Neutrophil (primary cell): ENCODE data around the gene TMEM269.

Experiments
- H3K27ac ChIP-seq: fragments of 200-600 bp; sonication (generic); 2 replicates; pipeline ENCODE4 v1.5.1; 2016; ENCODE audit warnings: mild to moderate bottlenecking, moderate library complexity
- H3K27me3 ChIP-seq: fragments of 200-600 bp; sonication (generic); 2 replicates; pipeline ENCODE4 v1.6.0; 2016; ENCODE audit warnings: mild to moderate bottlenecking
- H3K36me3 ChIP-seq: fragments of 200-600 bp; sonication (generic); 2 replicates; pipeline ENCODE4 v1.5.1; 2017
- H3K4me1 ChIP-seq, 2 experiments: fragments of 200-600 bp in 1 of 2; sonication (generic) in 1 of 2; 1 replicate in 1 of 2; 2 replicates in 1 of 2; pipeline versions ENCODE4 v1.5.1 to v1.6.1; 2013 to 2016; ENCODE audit warnings: low read depth in 1 of 2, low read length in 1 of 2, mild to moderate bottlenecking in 1 of 2, moderate library complexity in 1 of 2; ENCODE audit not compliant: control insufficient read depth in 1 of 2, insufficient read depth in 1 of 2
- H3K4me3 ChIP-seq, 2 experiments: fragments of 200-600 bp in 1 of 2; sonication (generic) in 1 of 2; 1 replicate in 1 of 2; 2 replicates in 1 of 2; pipeline ENCODE4 v1.5.1; 2013 to 2016; ENCODE audit warnings: low read depth in 1 of 2, low read length in 1 of 2, mild to moderate bottlenecking in 1 of 2, moderate library complexity in 1 of 2
- H3K9me3 ChIP-seq: fragments of 200-600 bp; sonication (generic); 2 replicates; pipeline ENCODE4 v1.5.1; 2016
- TF ChIP-seq, protein P1 (sequence below): fragments of 200-600 bp; sonication (generic); IDR thresholded peaks from 2 replicates; pipeline ENCODE4 v1.5.1; 2016; ENCODE audit warnings: antibody characterized with exemption

Gene TMEM269

DNA sequence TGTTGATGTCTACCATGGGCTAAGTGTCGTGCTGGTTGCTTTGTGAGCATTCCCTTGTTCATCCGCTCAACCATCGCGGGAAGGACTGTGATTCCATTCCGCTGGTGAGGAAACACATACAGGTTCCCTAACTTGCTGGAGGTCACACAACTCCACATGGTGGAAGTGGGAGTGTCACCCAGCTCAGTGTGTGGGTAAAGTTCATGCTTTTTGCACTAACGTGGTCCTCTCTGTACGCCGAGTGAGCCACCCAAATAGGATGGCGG, 40.7 kb upstream of the TMEM269 start:
- no peak overlapping the region for H3K27ac ChIP-seq
- H3K27me3 ChIP-seq: no peaks in the 10 kb centered on the region
- TF ChIP-seq, protein P1, sequence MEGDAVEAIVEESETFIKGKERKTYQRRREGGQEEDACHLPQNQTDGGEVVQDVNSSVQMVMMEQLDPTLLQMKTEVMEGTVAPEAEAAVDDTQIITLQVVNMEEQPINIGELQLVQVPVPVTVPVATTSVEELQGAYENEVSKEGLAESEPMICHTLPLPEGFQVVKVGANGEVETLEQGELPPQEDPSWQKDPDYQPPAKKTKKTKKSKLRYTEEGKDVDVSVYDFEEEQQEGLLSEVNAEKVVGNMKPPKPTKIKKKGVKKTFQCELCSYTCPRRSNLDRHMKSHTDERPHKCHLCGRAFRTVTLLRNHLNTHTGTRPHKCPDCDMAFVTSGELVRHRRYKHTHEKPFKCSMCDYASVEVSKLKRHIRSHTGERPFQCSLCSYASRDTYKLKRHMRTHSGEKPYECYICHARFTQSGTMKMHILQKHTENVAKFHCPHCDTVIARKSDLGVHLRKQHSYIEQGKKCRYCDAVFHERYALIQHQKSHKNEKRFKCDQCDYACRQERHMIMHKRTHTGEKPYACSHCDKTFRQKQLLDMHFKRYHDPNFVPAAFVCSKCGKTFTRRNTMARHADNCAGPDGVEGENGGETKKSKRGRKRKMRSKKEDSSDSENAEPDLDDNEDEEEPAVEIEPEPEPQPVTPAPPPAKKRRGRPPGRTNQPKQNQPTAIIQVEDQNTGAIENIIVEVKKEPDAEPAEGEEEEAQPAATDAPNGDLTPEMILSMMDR: no peak
- no peaks in the 10 kb centered on the region for H3K4me1 ChIP-seq
- no peak overlapping the region for H3K4me3 ChIP-seq
- H3K36me3 ChIP-seq: peaks cover 35% of the 10 kb centered on the region
- H3K9me3 ChIP-seq: no peaks in the 10 kb centered on the region

DNA sequence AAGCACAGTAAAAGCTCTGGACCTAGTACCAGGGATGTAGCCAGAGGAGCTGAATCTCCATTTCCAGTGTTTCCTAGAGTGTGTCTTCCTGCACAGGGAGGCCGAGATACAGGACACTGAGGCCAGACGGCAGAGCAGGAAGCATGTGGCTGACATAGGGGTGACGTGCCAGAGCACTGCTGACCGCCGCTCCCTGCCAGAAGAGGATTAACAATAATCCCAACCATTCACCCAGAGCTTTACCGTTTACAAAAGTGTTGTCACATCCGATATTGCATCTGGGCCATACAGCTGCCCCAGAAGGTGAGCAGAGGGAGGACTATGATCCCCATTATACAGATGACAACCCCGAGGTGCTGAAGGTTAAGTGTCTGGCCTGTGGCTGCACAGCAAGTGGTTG, 38.9 kb upstream of the TMEM269 start:
- no peaks in the 10 kb centered on the region for H3K27me3 ChIP-seq
- H3K9me3 ChIP-seq: no peaks in the 10 kb centered on the region
- H3K27ac ChIP-seq: no peak overlapping the region
- H3K4me3 ChIP-seq: no peak overlapping the region
- TF ChIP-seq, protein P1: no peak
- peaks cover 48% of the 10 kb centered on the region for H3K36me3 ChIP-seq
- H3K4me1 ChIP-seq: no peaks in the 10 kb centered on the region

DNA sequence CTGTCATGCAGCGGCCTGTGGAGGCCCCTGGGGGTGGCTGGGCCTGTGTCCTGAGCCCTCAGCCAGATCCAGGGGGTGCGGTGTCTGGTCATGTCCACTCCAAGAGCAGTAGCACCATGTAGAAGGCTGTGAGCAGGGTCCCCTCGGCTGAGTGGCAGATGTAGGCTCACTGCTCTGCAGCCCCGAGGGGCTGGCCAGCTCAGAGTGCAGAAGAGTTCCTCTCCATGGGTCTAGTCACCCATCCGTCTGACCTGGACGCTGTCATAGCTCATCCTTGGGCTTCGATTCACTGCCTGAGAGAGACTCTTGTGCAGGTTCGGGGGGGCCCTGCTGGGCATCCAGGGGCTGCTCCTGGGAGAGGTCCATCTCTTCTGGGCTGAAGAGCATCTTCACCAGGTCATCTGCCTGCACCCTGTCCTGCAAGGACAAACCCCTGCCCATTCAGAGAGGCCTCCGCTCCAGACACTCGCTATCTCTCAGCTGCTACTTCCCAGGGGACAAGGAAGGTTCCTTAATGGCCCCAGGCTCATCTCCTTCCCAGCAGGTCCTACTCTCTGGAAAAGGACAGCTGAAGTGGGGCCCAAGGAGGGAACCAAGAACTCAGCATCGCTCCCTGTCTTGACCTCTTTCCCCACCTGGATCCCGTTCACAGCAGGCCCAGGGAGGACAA, 38.2 kb upstream of the TMEM269 start:
- Histone ChIP-seq H3K36me3 (peaks cover 49% of the 10 kb centered on the region), H3K4me3 (no peak overlapping the region)

DNA sequence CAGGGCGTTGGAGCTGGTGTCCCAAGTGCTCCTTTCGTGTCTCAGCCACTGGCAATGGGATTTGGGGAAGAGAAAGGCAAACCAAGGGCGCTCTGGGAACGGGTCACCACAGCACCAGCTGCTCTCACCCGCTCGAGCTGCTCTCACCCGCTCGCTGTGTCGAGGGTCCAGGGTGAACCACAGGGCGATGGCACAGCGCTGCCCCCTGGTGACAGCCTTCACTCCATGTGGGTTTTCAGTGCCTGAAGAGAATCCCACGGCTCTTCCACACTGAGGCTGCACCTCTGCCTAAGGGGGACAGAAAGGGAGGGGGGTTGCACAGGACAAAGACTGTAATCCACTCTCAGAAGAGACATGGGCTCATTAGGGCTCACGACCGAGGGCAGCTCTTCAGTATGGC, 37.7 kb upstream of the TMEM269 start:
- Histone ChIP-seq H3K36me3 (peaks cover 54% of the 10 kb centered on the region), H3K4me1 (no peaks in the 10 kb centered on the region), H3K27ac (no peak overlapping the region), H3K27me3 (no peaks in the 10 kb centered on the region), H3K4me3 (no peak overlapping the region), H3K9me3 (no peaks in the 10 kb centered on the region)
- TF ChIP-seq, protein P1: no peak

More for the DNA sequence above, 38.2 kb upstream of the TMEM269 start:
- H3K27ac ChIP-seq: no peak overlapping the region
- no peaks in the 10 kb centered on the region for H3K4me1 ChIP-seq
- H3K9me3 ChIP-seq: no peaks in the 10 kb centered on the region
- TF ChIP-seq, protein P1: no peak
- H3K27me3 ChIP-seq: no peaks in the 10 kb centered on the region

DNA sequence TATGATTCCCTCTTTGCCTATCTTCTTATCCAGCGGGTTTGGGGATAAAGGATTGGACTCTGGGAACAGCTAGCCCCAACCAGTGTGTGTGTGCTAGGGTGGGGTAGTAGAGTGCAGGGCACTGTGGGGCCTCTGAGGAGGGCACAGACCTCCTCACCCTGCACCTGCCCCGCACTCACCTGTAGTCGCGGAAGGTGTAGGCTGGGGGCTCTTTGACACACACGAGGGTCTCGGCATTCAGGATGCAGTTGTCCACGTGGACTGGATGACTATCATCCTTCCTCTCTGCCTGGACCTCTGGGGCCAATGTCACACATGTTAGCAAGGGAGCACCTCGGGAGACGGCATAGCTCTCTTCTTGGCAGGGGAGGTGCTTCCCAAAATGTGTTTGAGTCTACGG, 36.8 kb upstream of the TMEM269 start:
- peaks cover 63% of the 10 kb centered on the region for H3K36me3 ChIP-seq
- TF ChIP-seq, protein P1: no peak
- H3K4me1 ChIP-seq: no peaks in the 10 kb centered on the region
- H3K27ac ChIP-seq: no peak overlapping the region
- no peak overlapping the region for H3K4me3 ChIP-seq
- H3K27me3 ChIP-seq: no peaks in the 10 kb centered on the region
- no peaks in the 10 kb centered on the region for H3K9me3 ChIP-seq
